ENCODE results near the gene SLC24A3.

DNA sequence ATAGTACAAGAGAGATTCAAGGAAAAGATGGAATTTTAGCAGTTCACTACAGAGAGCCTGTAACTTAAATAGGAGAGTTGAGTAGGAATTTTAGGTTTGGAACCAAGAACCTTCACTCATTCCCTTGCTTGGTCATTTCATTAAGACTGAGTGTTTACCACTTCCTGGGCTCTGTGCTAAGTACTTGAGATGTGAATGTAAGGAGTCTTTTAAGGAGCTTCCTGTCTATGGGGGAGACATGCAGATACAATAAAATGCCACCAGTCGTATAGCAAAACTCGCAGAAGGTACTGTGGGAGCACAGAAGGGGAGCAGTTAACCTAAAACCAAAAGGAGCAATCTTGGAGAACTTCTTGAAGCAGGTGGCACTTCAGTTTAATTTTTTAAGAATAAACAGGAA, 204.2 kb downstream of the SLC24A3 start:
- TF ChIP-seq, protein P1, sequence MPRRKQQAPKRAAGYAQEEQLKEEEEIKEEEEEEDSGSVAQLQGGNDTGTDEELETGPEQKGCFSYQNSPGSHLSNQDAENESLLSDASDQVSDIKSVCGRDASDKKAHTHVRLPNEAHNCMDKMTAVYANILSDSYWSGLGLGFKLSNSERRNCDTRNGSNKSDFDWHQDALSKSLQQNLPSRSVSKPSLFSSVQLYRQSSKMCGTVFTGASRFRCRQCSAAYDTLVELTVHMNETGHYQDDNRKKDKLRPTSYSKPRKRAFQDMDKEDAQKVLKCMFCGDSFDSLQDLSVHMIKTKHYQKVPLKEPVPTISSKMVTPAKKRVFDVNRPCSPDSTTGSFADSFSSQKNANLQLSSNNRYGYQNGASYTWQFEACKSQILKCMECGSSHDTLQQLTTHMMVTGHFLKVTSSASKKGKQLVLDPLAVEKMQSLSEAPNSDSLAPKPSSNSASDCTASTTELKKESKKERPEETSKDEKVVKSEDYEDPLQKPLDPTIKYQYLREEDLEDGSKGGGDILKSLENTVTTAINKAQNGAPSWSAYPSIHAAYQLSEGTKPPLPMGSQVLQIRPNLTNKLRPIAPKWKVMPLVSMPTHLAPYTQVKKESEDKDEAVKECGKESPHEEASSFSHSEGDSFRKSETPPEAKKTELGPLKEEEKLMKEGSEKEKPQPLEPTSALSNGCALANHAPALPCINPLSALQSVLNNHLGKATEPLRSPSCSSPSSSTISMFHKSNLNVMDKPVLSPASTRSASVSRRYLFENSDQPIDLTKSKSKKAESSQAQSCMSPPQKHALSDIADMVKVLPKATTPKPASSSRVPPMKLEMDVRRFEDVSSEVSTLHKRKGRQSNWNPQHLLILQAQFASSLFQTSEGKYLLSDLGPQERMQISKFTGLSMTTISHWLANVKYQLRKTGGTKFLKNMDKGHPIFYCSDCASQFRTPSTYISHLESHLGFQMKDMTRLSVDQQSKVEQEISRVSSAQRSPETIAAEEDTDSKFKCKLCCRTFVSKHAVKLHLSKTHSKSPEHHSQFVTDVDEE (CRISPR knock-in tag; IDR thresholded peaks at IDR 0.05) = no peak
- TF ChIP-seq ARNTL (CRISPR knock-in tag; IDR thresholded peaks at IDR 0.05; ENCODE audit: borderline replicate concordance, low read depth) (no peak), PPARA (CRISPR knock-in tag; IDR thresholded peaks at IDR 0.05; ENCODE audit: borderline replicate concordance) (no peak)
